H1 (cell line): ENCODE measurements around the gene WLS. TPM values are rescaled to one million over a fixed set of nuclear protein-coding genes. Genes with fewer than 3 reads are reported as not detected.

Experiments
- CTCF ChIA-PET: fragments of 300-600 bp; sonication (Branson Sonifier 250); formaldehyde crosslinking; loops from one replicate; lab custom pipeline; 2021; ENCODE audit not compliant: partially characterized antibody; lab: Charles Lee
- POLR2A ChIA-PET: fragments of 300-600 bp; sonication (Branson Sonifier 250); formaldehyde crosslinking; loops from one replicate; lab custom pipeline; 2021; ENCODE audit warnings: inconsistent platforms; ENCODE audit not compliant: partially characterized antibody; lab: Charles Lee
- DNase-seq, 2 experiments: peaks; one replicate each; pipeline versions ENCODE4 v3.0.0 to v3.0.0-alpha.2; 2010 to 2022; ENCODE audit warnings: low spot score in 2 of 2, low read depth in 1 of 2, mixed read lengths in 1 of 2
- FAIRE-seq: peaks from 2 replicates; lab custom pipeline; 2011; peaks lifted over from hg19 to GRCh38; lab: Jason Lieb, UNC
- H2AFZ ChIP-seq: 2 replicates; pipeline ENCODE4 v1.8.1; 2012; ENCODE audit warnings: low read length, inconsistent platforms
- H2AK5ac ChIP-seq: 2 replicates; pipeline ENCODE4 v1.6.1; 2013; ENCODE audit warnings: low read depth, low read length
- H2BK120ac ChIP-seq: replicated peaks from 2 replicates; pipeline ENCODE3; 2013; ENCODE audit warnings: low read depth, low read length, inconsistent platforms
- H2BK12ac ChIP-seq: 2 replicates; pipeline ENCODE4 v1.6.1; 2013; ENCODE audit warnings: low read depth, low read length
- H2BK15ac ChIP-seq: 2 replicates; pipeline ENCODE4 v1.6.1; 2013; ENCODE audit warnings: low read length
- H2BK20ac ChIP-seq: 2 replicates; pipeline ENCODE4 v1.6.1; 2013; ENCODE audit warnings: low read length
- H2BK5ac ChIP-seq: 2 replicates; pipeline ENCODE4 v1.6.1; 2013; ENCODE audit warnings: low read depth, low read length
- H3K14ac ChIP-seq: 2 replicates; pipeline ENCODE4 v1.6.1; 2013; ENCODE audit warnings: inconsistent platforms; ENCODE audit not compliant: insufficient read length
- H3K18ac ChIP-seq: 2 replicates; pipeline ENCODE4 v1.6.1; 2013; ENCODE audit warnings: low read length; ENCODE audit errors: extremely low read depth
- H3K23ac ChIP-seq: 2 replicates; pipeline ENCODE4 v1.6.1; 2013; ENCODE audit warnings: inconsistent platforms; ENCODE audit not compliant: insufficient read length
- H3K23me2 ChIP-seq: 2 replicates; pipeline ENCODE4 v1.6.1; 2013; ENCODE audit warnings: low read depth, low read length
- H3K27ac ChIP-seq: 2 replicates; pipeline ENCODE4 v1.6.1; 2011; ENCODE audit warnings: low read depth, low read length, inconsistent platforms
- H3K27me3 ChIP-seq, 4 experiments: replicated peaks in 1 of 4; 1 replicate in 1 of 4; 2 replicates in 3 of 4; pipeline versions ENCODE4 v1.6.1 to v1.8.1; 2011 to 2013; ENCODE audit warnings: low read length in 3 of 4, mild to moderate bottlenecking in 3 of 4, inconsistent platforms in 2 of 4, mixed read lengths in 2 of 4, moderate library complexity in 1 of 4; ENCODE audit not compliant: control insufficient read depth in 3 of 4, insufficient read depth in 3 of 4; ENCODE audit errors: extremely low read depth in 1 of 4
- H3K36me3 ChIP-seq, 4 experiments: 2 replicates each; pipeline versions ENCODE4 v1.6.1 to v1.8.1; 2011 to 2013; ENCODE audit warnings: mild to moderate bottlenecking in 4 of 4, low read length in 3 of 4, moderate library complexity in 2 of 4, control low read depth in 1 of 4, inconsistent platforms in 1 of 4; ENCODE audit not compliant: insufficient read depth in 4 of 4, control insufficient read depth in 2 of 4
- H3K4ac ChIP-seq: replicated peaks from 2 replicates; pipeline ENCODE3; 2013; ENCODE audit warnings: low read length, low read depth, mixed read lengths, inconsistent platforms; ENCODE audit not compliant: insufficient read length
- H3K4me1 ChIP-seq, 4 experiments: replicated peaks in 1 of 4; 1 replicate in 1 of 4; 2 replicates in 3 of 4; pipeline versions ENCODE4 v1.6.1 to v1.8.1; 2011 to 2013; ENCODE audit warnings: low read length in 3 of 4, inconsistent platforms in 2 of 4, mixed read lengths in 1 of 4; ENCODE audit not compliant: insufficient read depth in 4 of 4, control insufficient read depth in 3 of 4
- H3K4me2 ChIP-seq, 2 experiments: 2 replicates each; pipeline versions ENCODE4 v1.6.1 to v1.8.1; 2011 to 2013; ENCODE audit warnings: low read depth in 2 of 2, low read length in 2 of 2, control low read depth in 1 of 2, inconsistent platforms in 1 of 2, mild to moderate bottlenecking in 1 of 2; ENCODE audit not compliant: insufficient read depth in 1 of 2
- H3K4me3 ChIP-seq, 4 experiments: fragments of 200-600, 300-600 bp in 1 of 4; sonication (generic), shearing (Covaris generic), sonication (Bioruptor Twin) in 1 of 4; 2 replicates each; pipeline versions ENCODE4 v1.5.1 to v1.8.1; 2011 to 2016; ENCODE audit warnings: low read length in 4 of 4, low read depth in 3 of 4, control low read depth in 2 of 4, inconsistent platforms in 2 of 4, mild to moderate bottlenecking in 2 of 4, mixed read lengths in 1 of 4, moderate library complexity in 1 of 4; ENCODE audit not compliant: insufficient read depth in 2 of 4; ENCODE audit errors: extremely low read depth in 1 of 4
- H3K56ac ChIP-seq: replicated peaks from 2 replicates; pipeline ENCODE3; 2013; ENCODE audit warnings: low read depth, mild to moderate bottlenecking, mixed read lengths, low read length, inconsistent platforms; ENCODE audit not compliant: insufficient read length
- H3K79me1 ChIP-seq: 2 replicates; pipeline ENCODE4 v1.6.1; 2013; ENCODE audit warnings: low read depth, low read length, control low read depth
- H3K79me2 ChIP-seq, 2 experiments: 2 replicates each; pipeline versions ENCODE4 v1.6.1 to v1.8.1; 2012 to 2013; ENCODE audit warnings: low read length in 2 of 2, mild to moderate bottlenecking in 2 of 2, inconsistent platforms in 1 of 2; ENCODE audit not compliant: insufficient read depth in 2 of 2, control insufficient read depth in 1 of 2
- H3K9ac ChIP-seq, 4 experiments: replicated peaks in 1 of 4; 1 replicate in 1 of 4; 2 replicates in 3 of 4; pipeline versions ENCODE4 v1.6.1 to v1.8.1; 2011 to 2013; ENCODE audit warnings: low read depth in 3 of 4, low read length in 3 of 4, control low read depth in 2 of 4, mild to moderate bottlenecking in 2 of 4, moderate library complexity in 2 of 4, inconsistent platforms in 1 of 4; ENCODE audit errors: extremely low read depth in 1 of 4
- H3K9me3 ChIP-seq, 2 experiments: 2 replicates each; pipeline versions ENCODE4 v1.6.1 to v1.8.1; 2012 to 2013; ENCODE audit warnings: mild to moderate bottlenecking in 2 of 2, moderate library complexity in 2 of 2, control low read depth in 1 of 2, inconsistent platforms in 1 of 2, low read depth in 1 of 2, low read length in 1 of 2, mixed read lengths in 1 of 2; ENCODE audit not compliant: insufficient read depth in 2 of 2
- H4K20me1 ChIP-seq, 2 experiments: replicated peaks in 1 of 2; 2 replicates each; pipeline versions ENCODE3 to v1.8.1; 2011 to 2013; ENCODE audit warnings: inconsistent platforms in 2 of 2, low read length in 2 of 2, mild to moderate bottlenecking in 1 of 2; ENCODE audit not compliant: insufficient read depth in 2 of 2, control insufficient read depth in 1 of 2
- H4K5ac ChIP-seq: 2 replicates; pipeline ENCODE4 v1.6.1; 2013; ENCODE audit warnings: low read length, low read depth, mixed read lengths, inconsistent platforms; ENCODE audit not compliant: insufficient read length
- H4K8ac ChIP-seq: 2 replicates; pipeline ENCODE4 v1.8.0; 2013; ENCODE audit warnings: mild to moderate bottlenecking, moderate library complexity, low read length, inconsistent platforms; ENCODE audit not compliant: insufficient read depth; ENCODE audit errors: extremely low read depth
- H4K91ac ChIP-seq: replicated peaks from 2 replicates; pipeline ENCODE3; 2013; ENCODE audit warnings: low read length, mixed read lengths, inconsistent platforms; ENCODE audit not compliant: insufficient read length
- CTBP2 ChIP-seq: IDR thresholded peaks from 2 replicates; pipeline ENCODE4 v1.7.0; 2011; ENCODE audit warnings: borderline replicate concordance, mild to moderate bottlenecking, moderate library complexity, mixed read lengths, low read length; ENCODE audit not compliant: insufficient read depth, insufficient read length
- KDM4A ChIP-seq: IDR thresholded peaks from one replicate; pipeline ENCODE4 v1.7.1; 2012; ENCODE audit warnings: low read depth, mild to moderate bottlenecking, moderate library complexity, low read length, inconsistent platforms; ENCODE audit not compliant: severe bottlenecking
- NANOG ChIP-seq: IDR thresholded peaks from 2 replicates; pipeline ENCODE4 v1.6.1; 2011; ENCODE audit warnings: low read length, low read depth, mild to moderate bottlenecking, inconsistent platforms; ENCODE audit not compliant: insufficient read depth, poor library complexity, severe bottlenecking
- WGBS, 2 experiments: shearing (Covaris generic) in 1 of 2; methylation state at CpG; one replicate each; pipeline versions ENCODE4 v1.1.6 to v1.1.7; 2013 to 2015; ENCODE audit warnings: low lambda C conversion rate in 2 of 2, mixed read lengths in 2 of 2, inconsistent platforms in 1 of 2, low coverage in 1 of 2, missing lambda C conversion rate in 1 of 2; ENCODE audit not compliant: insufficient replicate concordance in 2 of 2, insufficient coverage in 1 of 2, insufficient read length in 1 of 2; ENCODE audit errors: extremely low coverage in 1 of 2, missing lambda C conversion rate in 1 of 2; 5-methylcytosine and 5-hydroxymethylcytosine counted together
- polyA plus RNA-seq, 7 experiments: library from polyadenylated mRNA; depleted of rRNA in 3 of 7; stranded (reverse) in 5 of 7; unstranded in 2 of 7; fragments of >200 nt in 5 of 7; fragments of 200-250 nt in 2 of 7; gene quantifications; 1 replicate in 5 of 7; 2 replicates in 1 of 7; 4 replicates in 1 of 7; pipeline versions ENCODE4 v1.2.1 to v1.2.3, GENCODE V29; 2011 to 2013; ENCODE audit warnings: missing spikeins in 2 of 7, mixed read lengths in 2 of 7
- total RNA-seq: library from RNA; stranded (reverse); fragmentation: NEBNext Ultra II Directional; extraction: Animal tissue kit (Norgen Biotek cat#: 25700); gene quantifications from 2 replicates; pipeline ENCODE4 v1.2.1, GENCODE V29; 2021

WLS gene
- total and polyA plus RNA-seq, 2 of the 8 experiments (the other 6 are each of a cell fraction or from before 2014, with no cell fraction given): 1.2 to 2.7 TPM

GRCh38 chr1:68221980-68222373 lies 10.3 kb downstream of the WLS start:
- Histone ChIP-seq H4K8ac (no peak overlapping the region), H2AK5ac (no peak overlapping the region), H2BK12ac (no peak overlapping the region), H3K18ac (no peak overlapping the region), H2BK20ac (no peak overlapping the region), H2BK120ac (no peak overlapping the region), H4K91ac (no peak overlapping the region), H3K9me3 (no peaks in the 10 kb centered on the region), H3K4ac (no peak overlapping the region), H3K23ac (no peak overlapping the region), H3K4me3 (no peak overlapping the region), H3K79me2 (no peaks in the 10 kb centered on the region), H3K14ac (no peak overlapping the region), H3K23me2 (no peaks in the 10 kb centered on the region), H3K27ac (no peak overlapping the region), H3K4me1 (peaks cover 0 to 7% (median 1%) of the 10 kb centered on the region in 4 experiments; a peak in 3 of 7 replicates), H2AFZ (no peak overlapping the region), H3K4me2 (no peak overlapping the region), H3K56ac (no peak overlapping the region), H2BK15ac (no peak overlapping the region), H4K5ac (no peak overlapping the region), H3K9ac (no peak overlapping the region), H3K27me3 (peaks cover 0 to 5% (median 2%) of the 10 kb centered on the region in 4 experiments; a peak in 3 of 7 replicates)
- WGBS, 2 experiments: 93% methylated on average over 5 of the region's 5 CpGs; no CpG with 5 or more reads in 1 of the 2 experiments
- POLR2A ChIA-PET: interaction anchor here (1.1 kb wide), 1 partner anchor 53 kb away, joined by 3 read pairs; no protein-coding TSS in a partner anchor
- FAIRE-seq (no peak), DNase-seq (no peak)
- TF ChIP-seq CTBP2 (no peak), KDM4A (no peak), NANOG (no peak)
- TF ChIP-seq, all 59 proteins: peak for 0
- Histone ChIP-seq H3K79me1 (no peaks in the 10 kb centered on the region), H3K36me3 (no peaks in the 10 kb centered on the region), H4K20me1 (no peaks in the 10 kb centered on the region), H2BK5ac (no peak overlapping the region)
- CTCF ChIA-PET: interaction anchor here (0.9 to 1.8 kb wide), 3 partner anchors 49 to 102 kb away, joined by 3 to 8 read pairs (median 3); no protein-coding TSS in a partner anchor
